OCI-LY3 (cell line): Measurements from ENCODE around the gene TP63.

Experiments
- H2AFZ ChIP-seq: fragments of 200-600, 300-600 bp; shearing (Covaris generic); 2 replicates; pipeline ENCODE4 v1.6.0; 2014; ENCODE audit warnings: antibody characterized with exemption, low read depth, low read length
- H3K27ac ChIP-seq: fragments of 200-600, 300-600 bp; sonication (generic); 2 replicates; pipeline ENCODE4 v1.5.1; 2014; ENCODE audit warnings: mild to moderate bottlenecking, low read length, moderate library complexity, mixed read lengths
- H3K27me3 ChIP-seq: fragments of 200-600, 300-600 bp; sonication (generic); 2 replicates; pipeline ENCODE4 v1.6.1; 2014; ENCODE audit warnings: low read depth, low read length, mixed read lengths
- H3K36me3 ChIP-seq: fragments of 200-600, 300-600 bp; sonication (generic); replicated peaks from 2 replicates; pipeline ENCODE3; 2014; ENCODE audit warnings: low read depth, low read length, mixed read lengths
- H3K4me1 ChIP-seq: fragments of 300-600, 200-600 bp; sonication (generic); 2 replicates; pipeline ENCODE4 v1.6.1; 2014; ENCODE audit warnings: low read length, mixed read lengths
- H3K4me2 ChIP-seq: fragments of 200-600, 300-600 bp; sonication (generic); 2 replicates; pipeline ENCODE4 v1.6.1; 2014; ENCODE audit warnings: low read length, mixed read lengths
- H3K4me3 ChIP-seq: fragments of 300-600, 200-600 bp; sonication (generic); 2 replicates; pipeline ENCODE4 v1.5.1; 2014; ENCODE audit warnings: antibody characterized with exemption, mild to moderate bottlenecking, low read length, moderate library complexity
- H3K79me2 ChIP-seq: fragments of 300-600, 200-600 bp; shearing (Covaris generic); 2 replicates; pipeline ENCODE4 v1.6.1; 2014; ENCODE audit warnings: mild to moderate bottlenecking, low read length, mixed read lengths
- H3K9ac ChIP-seq: fragments of 300-600, 200-600 bp; shearing (Covaris generic); 2 replicates; pipeline ENCODE4 v1.6.0; 2014; ENCODE audit warnings: mild to moderate bottlenecking, low read length, moderate library complexity
- H3K9me3 ChIP-seq: fragments of 200-600, 300-600 bp; shearing (Covaris generic); 2 replicates; pipeline ENCODE4 v1.6.1; 2014; ENCODE audit warnings: low read length, mixed read lengths; ENCODE audit not compliant: insufficient read depth
- H4K20me1 ChIP-seq: fragments of 200-600, 300-600 bp; sonication (generic); 2 replicates; pipeline ENCODE4 v1.6.1; 2016; ENCODE audit warnings: low read length, mixed read lengths; ENCODE audit not compliant: insufficient read depth
- EZH2phosphoT487 ChIP-seq: fragments of 200-600 bp; shearing (Covaris generic); IDR thresholded peaks from 2 replicates; pipeline ENCODE4 v1.6.1; 2018; ENCODE audit warnings: antibody characterized with exemption, mixed run types, low read depth
- TF ChIP-seq, protein P1 (sequence below): fragments of 200-600, 300-600 bp; sonication (generic); IDR thresholded peaks from 2 replicates; pipeline ENCODE4 v1.5.1; 2014; ENCODE audit warnings: antibody characterized with exemption, low read length, low read depth

Gene TP63

GRCh38 chr3:189780546-189781270 lies 149.5 kb downstream of the TP63 start:
- Histone ChIP-seq H3K4me3 (no peak overlapping the region), H2AFZ (no peak overlapping the region), H4K20me1 (no peaks in the 10 kb centered on the region)

DNA sequence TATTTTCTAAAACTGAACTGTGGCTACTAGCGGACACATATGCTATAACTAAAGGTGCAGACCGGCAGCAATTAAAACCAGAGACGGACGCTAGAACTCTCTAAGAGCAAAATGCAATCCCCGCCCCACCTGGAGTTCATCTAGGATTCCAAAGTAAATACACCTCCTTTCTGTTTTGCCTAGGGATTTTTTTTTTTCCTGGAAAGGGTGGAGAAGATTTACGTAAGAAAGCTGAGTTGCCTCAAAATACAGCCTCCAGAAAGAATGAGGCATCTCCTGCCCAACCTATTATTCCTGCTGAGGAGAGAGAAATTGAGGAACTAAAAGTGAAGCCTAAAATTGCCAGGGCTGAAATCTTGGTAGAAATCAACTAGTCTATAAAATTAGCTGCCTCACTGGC lies 150.2 kb downstream of the TP63 start:
- no peaks in the 10 kb centered on the region for H3K27me3 ChIP-seq

More at GRCh38 chr3:189780546-189781270, 149.5 kb downstream of the TP63 start:
- Histone ChIP-seq H3K9ac (no peak overlapping the region), H3K4me1 (peaks cover 57% of the 10 kb centered on the region), H3K36me3 (peaks cover 12% of the 10 kb centered on the region), H3K79me2 (no peaks in the 10 kb centered on the region; the same call in 1 of the 2 replicates), H3K9me3 (no peaks in the 10 kb centered on the region), H3K27ac (no peak overlapping the region), H3K27me3 (no peaks in the 10 kb centered on the region), H3K4me2 (no peak overlapping the region)
- TF ChIP-seq, protein P1, sequence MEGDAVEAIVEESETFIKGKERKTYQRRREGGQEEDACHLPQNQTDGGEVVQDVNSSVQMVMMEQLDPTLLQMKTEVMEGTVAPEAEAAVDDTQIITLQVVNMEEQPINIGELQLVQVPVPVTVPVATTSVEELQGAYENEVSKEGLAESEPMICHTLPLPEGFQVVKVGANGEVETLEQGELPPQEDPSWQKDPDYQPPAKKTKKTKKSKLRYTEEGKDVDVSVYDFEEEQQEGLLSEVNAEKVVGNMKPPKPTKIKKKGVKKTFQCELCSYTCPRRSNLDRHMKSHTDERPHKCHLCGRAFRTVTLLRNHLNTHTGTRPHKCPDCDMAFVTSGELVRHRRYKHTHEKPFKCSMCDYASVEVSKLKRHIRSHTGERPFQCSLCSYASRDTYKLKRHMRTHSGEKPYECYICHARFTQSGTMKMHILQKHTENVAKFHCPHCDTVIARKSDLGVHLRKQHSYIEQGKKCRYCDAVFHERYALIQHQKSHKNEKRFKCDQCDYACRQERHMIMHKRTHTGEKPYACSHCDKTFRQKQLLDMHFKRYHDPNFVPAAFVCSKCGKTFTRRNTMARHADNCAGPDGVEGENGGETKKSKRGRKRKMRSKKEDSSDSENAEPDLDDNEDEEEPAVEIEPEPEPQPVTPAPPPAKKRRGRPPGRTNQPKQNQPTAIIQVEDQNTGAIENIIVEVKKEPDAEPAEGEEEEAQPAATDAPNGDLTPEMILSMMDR: no peak
- no peak for TF ChIP-seq EZH2phosphoT487

GRCh38 chr3:189786479-189787064 lies 155.4 kb downstream of the TP63 start:
- H3K27ac ChIP-seq: no peak overlapping the region
- no peak overlapping the region for H2AFZ ChIP-seq
- no peaks in the 10 kb centered on the region for H3K27me3 ChIP-seq
- H3K79me2 ChIP-seq: no peaks in the 10 kb centered on the region
- no peaks in the 10 kb centered on the region for H3K36me3 ChIP-seq
- H4K20me1 ChIP-seq: no peaks in the 10 kb centered on the region
- TF ChIP-seq, protein P1: peak; percentile 12; the same call in 1 of the 2 replicates
- no peak for TF ChIP-seq EZH2phosphoT487
- H3K4me1 ChIP-seq: peaks cover 25% of the 10 kb centered on the region
- no peaks in the 10 kb centered on the region for H3K9me3 ChIP-seq
- no peak overlapping the region for H3K4me3 ChIP-seq
- H3K9ac ChIP-seq: no peak overlapping the region
- H3K4me2 ChIP-seq: no peak overlapping the region

More for the DNA sequence above, 150.2 kb downstream of the TP63 start:
- no peak overlapping the region for H3K4me3 ChIP-seq
- no peak overlapping the region for H3K9ac ChIP-seq
- no peak overlapping the region for H2AFZ ChIP-seq
- TF ChIP-seq, protein P1: no peak
- TF ChIP-seq EZH2phosphoT487: no peak
- no peaks in the 10 kb centered on the region; the same call in 1 of the 2 replicates for H3K79me2 ChIP-seq
- H3K4me2 ChIP-seq: no peak overlapping the region
- no peaks in the 10 kb centered on the region for H4K20me1 ChIP-seq
- H3K36me3 ChIP-seq: peaks cover 12% of the 10 kb centered on the region
- H3K27ac ChIP-seq: no peak overlapping the region
- peaks cover 52% of the 10 kb centered on the region for H3K4me1 ChIP-seq
- H3K9me3 ChIP-seq: no peaks in the 10 kb centered on the region

DNA sequence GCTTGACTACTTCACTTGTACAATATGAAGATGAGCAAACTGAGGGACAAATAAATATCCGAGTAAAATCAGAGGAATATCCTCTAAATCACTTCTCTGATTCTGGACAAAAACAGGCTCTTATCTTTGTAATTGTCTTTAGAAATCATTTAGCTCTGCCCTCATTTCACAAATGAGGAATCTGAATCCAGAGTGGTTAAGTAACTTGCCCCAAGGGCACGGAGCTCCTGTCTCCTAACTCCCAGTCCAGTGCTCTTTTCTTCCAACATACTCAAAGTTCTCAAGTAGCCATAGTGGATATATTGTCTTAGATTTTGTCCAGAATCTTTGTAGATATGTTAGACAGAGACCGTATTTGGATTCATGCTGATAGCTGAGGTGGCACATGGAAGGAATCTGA lies 156.0 kb downstream of the TP63 start:
- no peaks in the 10 kb centered on the region for H3K27me3 ChIP-seq
- no peak overlapping the region for H2AFZ ChIP-seq
- H3K79me2 ChIP-seq: peaks cover 2% of the 10 kb centered on the region; the same call in 1 of the 2 replicates
- no peaks in the 10 kb centered on the region for H4K20me1 ChIP-seq
- no peaks in the 10 kb centered on the region for H3K9me3 ChIP-seq
- no peak overlapping the region for H3K4me3 ChIP-seq
- TF ChIP-seq EZH2phosphoT487: no peak
- TF ChIP-seq, protein P1: no peak
- H3K27ac ChIP-seq: no peak overlapping the region
- H3K4me1 ChIP-seq: peaks cover 19% of the 10 kb centered on the region
- H3K9ac ChIP-seq: no peak overlapping the region
- no peaks in the 10 kb centered on the region for H3K36me3 ChIP-seq
- H3K4me2 ChIP-seq: no peak overlapping the region
